GM10266 (cell line): ENCODE results near the gene NR6A1.

ENCODE experiments used
- DNase-seq: peaks from one replicate; pipeline ENCODE4 v3.0.0; 2012; ENCODE audit errors: extremely low spot score
- TF ChIP-seq, protein P1 (sequence below): IDR thresholded peaks from 2 replicates; pipeline ENCODE4 v1.5.1; 2012; ENCODE audit warnings: mild to moderate bottlenecking, low read depth; ENCODE audit not compliant: control insufficient read depth, insufficient read depth; ENCODE audit errors: missing control alignments

The NR6A1 gene

DNA sequence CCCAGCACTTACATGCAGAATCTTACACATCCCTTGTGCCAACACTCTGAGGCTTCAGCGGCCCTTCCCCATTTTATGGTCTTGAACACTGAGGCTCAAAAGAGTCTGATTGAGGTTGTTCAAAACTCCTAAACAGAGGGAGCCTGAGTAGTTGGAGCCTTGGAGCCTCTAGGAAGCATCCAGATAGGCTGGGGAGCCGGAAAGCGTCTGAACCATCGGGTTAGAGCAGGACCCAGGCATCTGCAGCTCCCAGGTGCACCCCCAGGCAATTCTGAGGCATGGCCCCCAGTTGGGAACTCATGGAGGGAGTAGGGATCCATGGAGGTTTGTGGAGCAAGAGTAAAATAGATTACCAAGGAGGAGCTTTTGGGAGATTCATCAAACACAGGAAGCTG lies 9.6 kb upstream of the NR6A1 start:
- DNase-seq = no peak
- TF ChIP-seq, protein P1, sequence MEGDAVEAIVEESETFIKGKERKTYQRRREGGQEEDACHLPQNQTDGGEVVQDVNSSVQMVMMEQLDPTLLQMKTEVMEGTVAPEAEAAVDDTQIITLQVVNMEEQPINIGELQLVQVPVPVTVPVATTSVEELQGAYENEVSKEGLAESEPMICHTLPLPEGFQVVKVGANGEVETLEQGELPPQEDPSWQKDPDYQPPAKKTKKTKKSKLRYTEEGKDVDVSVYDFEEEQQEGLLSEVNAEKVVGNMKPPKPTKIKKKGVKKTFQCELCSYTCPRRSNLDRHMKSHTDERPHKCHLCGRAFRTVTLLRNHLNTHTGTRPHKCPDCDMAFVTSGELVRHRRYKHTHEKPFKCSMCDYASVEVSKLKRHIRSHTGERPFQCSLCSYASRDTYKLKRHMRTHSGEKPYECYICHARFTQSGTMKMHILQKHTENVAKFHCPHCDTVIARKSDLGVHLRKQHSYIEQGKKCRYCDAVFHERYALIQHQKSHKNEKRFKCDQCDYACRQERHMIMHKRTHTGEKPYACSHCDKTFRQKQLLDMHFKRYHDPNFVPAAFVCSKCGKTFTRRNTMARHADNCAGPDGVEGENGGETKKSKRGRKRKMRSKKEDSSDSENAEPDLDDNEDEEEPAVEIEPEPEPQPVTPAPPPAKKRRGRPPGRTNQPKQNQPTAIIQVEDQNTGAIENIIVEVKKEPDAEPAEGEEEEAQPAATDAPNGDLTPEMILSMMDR = no peak

DNA sequence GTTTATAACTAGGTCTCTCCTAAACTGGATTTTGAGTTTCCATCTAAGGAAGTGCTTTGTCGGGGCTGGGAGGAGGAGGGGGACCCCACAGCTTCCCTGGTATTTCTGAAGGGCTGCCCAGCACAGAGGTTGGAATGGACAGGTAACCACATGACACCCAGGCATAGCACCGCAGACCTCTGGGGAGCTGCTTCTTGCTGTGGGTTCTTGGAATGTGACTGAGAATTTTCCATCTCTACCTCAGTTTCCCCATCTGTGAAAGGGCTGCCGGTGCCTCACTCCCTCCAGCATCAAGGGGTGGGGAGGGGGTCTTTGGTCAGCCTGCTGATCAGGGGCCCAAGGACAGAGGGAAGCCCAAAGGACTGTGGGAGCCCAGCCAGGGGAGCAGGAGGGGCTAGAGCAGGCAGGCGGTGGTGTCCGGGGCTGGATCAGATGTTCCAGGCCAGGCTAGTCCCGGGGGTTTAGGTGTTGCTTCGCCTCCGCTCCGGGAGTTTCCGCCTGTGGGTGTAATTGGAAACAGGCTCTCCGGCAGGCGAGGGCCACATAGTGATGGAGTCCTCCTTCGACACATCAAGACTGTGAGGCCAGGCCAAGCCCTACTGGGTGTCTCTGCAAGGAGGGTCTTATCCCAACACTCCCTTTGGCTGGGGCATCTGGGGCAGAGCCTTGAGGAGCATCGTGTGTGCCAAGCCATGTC lies 9.1 kb upstream of the NR6A1 start:
- TF ChIP-seq, protein P1 = no peak
- DNase-seq = no peak

DNA sequence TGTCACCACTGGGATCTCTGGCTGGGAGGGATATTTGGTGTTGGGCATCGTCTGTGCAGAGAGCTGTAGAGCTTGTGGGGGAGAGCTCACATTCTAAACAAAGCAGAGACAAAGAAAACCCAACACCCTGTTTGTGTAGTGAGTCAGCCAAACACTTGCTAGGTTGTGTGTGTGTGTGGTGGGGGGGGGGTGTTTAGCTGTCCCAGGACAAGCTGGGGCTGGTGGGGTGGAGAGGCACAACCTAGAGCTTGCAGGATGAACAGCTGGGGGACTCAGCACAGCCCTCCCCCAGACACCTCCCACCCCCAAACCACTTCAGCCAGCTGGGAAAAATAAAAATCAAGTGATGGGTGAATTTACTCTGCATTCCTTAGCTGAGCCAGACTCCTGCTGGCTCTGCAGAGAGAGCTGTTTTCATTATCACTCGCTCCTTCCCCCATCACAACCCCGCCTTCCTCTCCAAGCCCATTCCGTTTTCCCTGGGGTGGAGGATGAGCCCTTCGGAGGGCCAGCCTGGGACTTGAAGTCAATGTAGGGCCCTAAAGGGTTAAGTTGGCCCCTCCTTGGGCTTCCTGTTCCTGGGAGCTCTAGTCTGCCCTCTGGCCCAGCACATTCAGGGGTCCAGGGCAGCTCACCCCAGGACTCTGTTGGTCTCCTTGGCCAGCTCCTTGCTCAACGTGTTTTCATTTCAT lies 8.4 kb upstream of the NR6A1 start:
- TF ChIP-seq, protein P1 = no peak
- no peak for DNase-seq

- no peak for DNase-seq
- TF ChIP-seq, protein P1 = no peak
Observed at GRCh38 chr9:124778575-124779367, 7.7 kb upstream of the NR6A1 start.

DNA sequence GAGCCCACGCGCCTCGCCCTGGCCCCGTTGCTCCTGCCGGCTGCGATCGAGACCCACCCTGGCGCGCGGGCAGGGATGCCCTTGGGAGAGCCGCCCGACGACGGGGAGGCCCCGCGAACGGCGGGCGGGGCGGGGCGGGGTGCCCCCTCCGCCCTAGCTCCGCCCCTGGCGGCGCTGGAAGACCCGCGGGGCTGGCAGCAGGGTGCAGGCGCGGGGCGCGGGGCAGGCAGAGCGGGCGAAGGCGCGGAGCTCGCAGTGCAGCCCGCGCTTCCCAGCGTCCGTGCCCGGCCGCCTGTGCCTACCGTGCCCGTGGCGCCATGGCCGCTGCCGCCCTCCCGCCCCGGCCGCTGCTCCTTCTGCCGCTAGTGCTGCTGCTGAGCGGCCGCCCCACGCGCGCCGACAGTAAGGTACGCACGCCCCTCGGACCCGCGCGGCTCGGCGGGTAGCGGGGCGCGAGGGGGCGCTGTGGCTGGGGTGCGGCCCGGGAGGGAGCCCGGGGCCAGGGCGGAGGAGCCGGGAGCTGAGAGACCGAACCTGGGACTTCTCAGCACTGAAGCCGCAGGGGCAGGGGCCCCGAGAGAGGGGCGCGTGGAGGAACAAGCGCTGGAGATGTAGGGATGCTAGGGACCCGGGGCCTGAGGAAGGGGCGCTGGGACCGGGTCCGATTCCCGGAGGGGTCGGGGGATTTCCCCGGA lies 6.0 kb upstream of the NR6A1 start, which contains the start of gene OLFML2A:
TSS of gene OLFML2A (plus strand) at position 180 of the 695 bp plus-strand sequence. CDS start at position 318, 138 bp downstream.
- TF ChIP-seq, protein P1 = peak; percentile 61
- DNase-seq = peak; percentile 64

DNA sequence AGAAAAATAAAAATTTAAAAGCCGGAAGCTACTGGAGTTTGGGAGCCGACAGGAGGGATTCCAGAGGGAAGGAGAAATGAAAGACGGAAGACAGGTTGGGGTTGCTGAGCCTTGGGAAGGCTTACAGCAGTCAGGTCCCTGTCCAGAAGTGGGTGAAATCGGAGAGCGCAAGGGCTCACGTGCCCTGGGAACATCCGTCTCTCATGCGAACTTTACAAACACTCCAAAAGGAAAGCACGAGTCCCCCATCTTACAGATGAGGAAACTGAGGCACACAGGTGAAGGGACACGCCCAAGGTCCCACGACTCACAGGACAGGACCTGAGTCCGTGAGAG lies 5.5 kb upstream of the NR6A1 start:
- no peak for DNase-seq
- TF ChIP-seq, protein P1 = no peak
